Cortex of kidney (tissue), 1 donor: ENCODE data around the gene INAFM2.

Experiments used
- DNase-seq: peaks from one replicate; lab custom pipeline; 2025; lab: John Stamatoyannopoulos, UW

INAFM2 gene

GRCh38 chr15:40344631-40345120 is 21.2 kb downstream of the INAFM2 start:
- DNase-seq: no peak

GRCh38 chr15:40345225-40345866 is 21.9 kb downstream of the INAFM2 start:
- DNase-seq: no peak

DNA sequence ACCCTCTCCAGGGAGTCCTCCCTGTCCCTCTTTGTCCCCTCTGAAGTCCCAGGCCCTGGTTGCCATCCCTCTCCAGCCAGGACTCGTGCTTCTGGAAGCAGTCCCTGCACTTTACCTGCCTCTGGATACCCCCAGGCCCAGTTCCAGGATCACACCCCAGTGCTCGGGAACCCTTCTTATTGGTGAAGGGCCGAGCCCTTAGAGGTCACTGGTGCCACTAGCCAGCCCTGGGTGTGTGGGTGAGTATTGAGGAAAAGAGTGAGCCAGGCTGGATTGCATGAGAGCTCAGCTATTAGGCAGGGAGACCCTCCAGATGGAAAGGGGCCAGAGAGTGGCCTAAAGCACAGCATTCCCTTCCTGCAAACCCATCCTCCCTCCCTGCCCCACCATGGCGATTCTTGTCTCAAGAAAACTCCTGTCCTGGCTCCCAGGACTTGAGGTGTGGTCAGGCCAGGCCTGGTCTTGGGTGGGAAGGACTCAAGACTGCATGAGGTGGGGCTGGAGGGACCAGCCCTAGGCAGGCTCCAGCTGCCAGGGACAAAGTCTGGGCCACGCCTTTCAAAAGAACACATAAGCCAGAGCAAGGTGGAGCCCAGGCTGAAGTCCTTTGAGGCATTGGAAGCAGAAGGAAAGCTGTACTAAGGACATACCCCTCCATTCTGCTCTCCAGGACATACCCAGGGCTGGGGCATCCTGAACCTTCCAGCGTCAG is 22.5 kb downstream of the INAFM2 start:
- DNase-seq: no peak

DNA sequence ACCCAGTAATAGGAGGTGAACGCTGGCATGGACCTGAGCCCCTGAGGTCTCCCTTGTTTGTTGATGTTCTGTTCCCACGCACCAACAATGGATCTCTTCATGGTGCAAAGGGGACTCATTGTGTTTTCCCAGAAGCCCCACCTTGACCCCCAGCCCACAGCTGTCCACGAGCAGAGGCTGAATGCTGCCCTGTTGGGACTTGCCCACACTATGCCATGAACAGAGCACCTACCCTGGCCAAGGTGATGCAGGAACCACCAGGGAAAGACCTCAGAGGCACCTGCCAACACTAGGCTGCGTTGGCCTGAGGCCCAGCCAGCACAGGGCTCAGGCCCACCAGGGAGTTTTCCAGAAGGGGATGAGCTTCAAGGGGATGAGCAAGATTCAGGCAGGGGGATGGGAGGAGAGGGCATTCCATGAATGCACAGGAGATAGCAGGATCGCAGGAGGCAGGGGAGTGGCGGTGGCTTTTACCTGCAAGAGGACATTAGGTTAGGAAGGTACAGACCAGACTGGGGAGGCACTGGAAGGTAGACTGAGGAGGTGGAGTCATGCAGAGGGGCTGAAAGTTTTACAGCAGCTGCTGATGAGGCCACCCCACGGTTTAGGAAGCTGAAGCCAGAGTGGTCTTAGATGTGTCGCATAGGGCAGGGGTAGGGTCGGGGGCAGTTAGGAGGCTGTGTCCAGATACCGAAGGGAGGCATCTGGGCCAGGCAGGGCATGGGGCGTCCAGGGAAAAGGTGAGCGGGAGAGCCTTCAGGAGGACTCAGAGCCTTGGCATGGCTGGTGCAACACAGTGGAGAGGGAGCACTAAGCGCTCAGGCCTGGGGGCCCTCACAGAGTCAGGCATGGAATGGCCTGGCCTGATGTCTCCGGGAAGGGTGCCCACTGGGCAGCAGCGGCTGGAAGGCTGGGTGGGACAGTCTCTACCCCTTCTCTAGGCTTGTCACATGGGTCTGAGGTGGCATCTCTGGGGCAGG is 23.4 kb downstream of the INAFM2 start:
- no peak for DNase-seq

- no peak for DNase-seq
Measured at GRCh38 chr15:40347559-40348473, 24.3 kb downstream of the INAFM2 start.

GRCh38 chr15:40348474-40348870 is 25.0 kb downstream of the INAFM2 start:
- no peak for DNase-seq

DNA sequence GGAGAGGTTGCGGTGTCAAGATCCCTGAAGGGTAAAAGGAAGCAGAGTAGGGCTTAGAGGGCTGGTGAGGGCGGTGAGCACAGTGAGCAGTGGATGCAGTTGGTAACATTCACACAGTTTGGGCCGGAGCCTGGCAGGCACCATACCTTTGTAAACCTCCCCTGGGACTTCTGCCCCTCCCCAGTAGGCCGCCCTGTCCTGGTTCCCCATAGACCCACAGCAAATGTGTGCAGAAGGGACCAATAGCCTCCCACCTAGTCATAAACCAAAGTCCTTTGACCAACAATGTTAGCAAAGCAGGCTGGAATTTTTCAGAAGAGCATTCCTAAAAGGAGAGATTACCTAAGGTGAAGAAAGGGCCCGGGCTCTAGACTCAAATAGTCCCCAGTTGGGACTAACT is 25.7 kb downstream of the INAFM2 start:
- no peak for DNase-seq

- DNase-seq: no peak
Measured at GRCh38 chr15:40352281-40352901, 28.9 kb downstream of the INAFM2 start.

- DNase-seq: no peak
Measured at GRCh38 chr15:40353697-40354096, 30.2 kb downstream of the INAFM2 start.

- no peak for DNase-seq
Measured at GRCh38 chr15:40354408-40355171, 31.1 kb downstream of the INAFM2 start.

DNA sequence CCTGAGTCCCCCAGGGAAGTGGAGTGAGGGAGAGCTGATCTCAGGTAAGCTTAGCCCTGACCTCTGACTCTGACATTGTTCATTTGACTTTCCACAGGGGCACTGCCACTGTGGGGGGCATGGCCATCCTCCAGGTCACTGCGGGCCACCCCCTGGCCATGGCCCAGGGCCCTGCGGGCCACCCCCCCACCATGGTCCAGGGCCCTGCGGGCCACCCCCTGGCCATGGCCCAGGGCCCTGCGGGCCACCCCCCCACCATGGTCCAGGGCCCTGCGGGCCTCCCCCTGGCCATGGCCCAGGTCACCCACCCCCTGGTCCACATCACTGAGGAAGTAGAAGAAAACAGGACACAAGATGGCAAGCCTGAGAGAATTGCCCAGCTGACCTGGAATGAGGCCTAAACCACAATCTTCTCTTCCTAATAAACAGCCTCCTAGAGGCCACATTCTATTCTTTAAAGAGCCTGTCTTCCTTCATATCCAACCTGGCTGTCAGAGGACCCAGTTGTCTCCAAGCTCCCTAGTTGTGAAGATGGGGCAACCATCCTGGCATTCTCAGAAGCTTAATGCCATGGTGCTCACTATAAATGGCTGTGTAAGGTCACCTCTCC is 32.6 kb downstream of the INAFM2 start:
- DNase-seq: no peak

DNA sequence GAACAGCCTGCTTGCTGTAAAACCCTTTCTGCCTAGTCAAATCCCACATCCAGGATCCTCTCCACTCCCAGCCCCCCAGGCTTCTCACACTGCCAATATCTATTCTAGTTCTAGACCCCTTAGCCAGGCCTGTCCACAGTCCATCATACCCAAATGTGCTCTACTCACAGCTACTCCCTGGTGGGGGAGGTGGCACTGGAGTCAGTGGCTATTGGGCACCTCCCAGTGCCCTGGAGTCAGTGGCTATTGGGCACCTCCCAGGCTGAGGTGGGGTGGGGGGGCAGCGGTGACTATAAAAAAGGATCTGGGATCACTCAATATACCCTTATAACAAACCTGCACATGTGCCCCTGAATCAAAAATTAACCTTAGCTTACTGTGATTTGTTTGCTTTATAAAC is 33.8 kb downstream of the INAFM2 start:
- no peak for DNase-seq

GRCh38 chr15:40357723-40358470 is 34.4 kb downstream of the INAFM2 start, which contains the start of gene DISP2:
TSS of gene DISP2 (plus strand) at chr15:40358219. CDS start at chr15:40358322, 103 bp downstream.
- peak; percentile 34 for DNase-seq

GRCh38 chr15:40358471-40359353 is 35.2 kb downstream of the INAFM2 start:
- DNase-seq: no peak

DNA sequence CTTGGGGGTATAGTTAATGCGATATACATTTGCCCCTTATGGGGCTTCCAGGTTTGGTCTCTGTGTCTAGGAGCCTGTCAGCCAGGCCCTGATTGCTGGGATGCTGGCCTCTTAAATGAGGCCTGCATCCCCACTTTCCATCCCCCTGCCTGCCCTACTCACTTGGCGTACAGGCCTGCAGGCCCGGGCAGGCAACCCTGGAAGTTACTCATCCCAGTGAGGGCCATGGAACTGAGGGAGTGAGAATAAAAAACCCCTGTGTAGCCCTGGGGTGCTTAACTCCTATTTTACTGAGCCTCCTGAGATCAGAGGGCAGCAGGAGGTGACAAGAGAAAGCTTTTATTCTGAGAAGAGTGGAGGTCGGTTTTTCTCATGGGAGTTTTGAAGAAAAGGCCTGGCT is 36.5 kb downstream of the INAFM2 start:
- no peak for DNase-seq

GRCh38 chr15:40361640-40362039 is 38.1 kb downstream of the INAFM2 start:
- no peak for DNase-seq

DNA sequence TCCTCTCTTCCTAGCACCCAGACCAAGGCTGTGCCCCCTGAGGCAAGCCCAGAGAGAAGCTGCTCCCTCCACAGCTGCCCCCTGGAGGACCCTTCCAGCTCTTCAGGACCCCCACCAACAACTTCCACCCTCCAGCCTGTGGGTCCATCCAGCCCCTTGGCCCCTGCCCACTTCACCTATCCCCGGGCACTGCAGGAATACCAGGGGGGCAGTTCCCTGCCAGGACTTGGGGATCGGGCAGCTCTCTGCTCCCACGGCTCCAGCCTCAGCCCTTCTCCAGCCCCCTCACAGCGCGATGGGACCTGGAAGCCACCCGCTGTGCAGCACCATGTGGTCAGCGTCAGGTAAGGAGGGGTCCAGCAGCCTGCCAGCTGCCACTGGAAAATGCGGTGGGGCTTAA is 40.1 kb downstream of the INAFM2 start:
- DNase-seq: no peak

- no peak for DNase-seq
Measured at GRCh38 chr15:40364251-40364650, 40.8 kb downstream of the INAFM2 start.
